BJ (cell line): ENCODE measurements around the gene C5orf52. TPM values are rescaled to one million over a fixed set of nuclear protein-coding genes. Genes with fewer than 3 reads are reported as not detected.
A peak's percentile ranks its signal among the peaks of the same experiment; 100 is the strongest.

Experiments
- CTCF ChIA-PET: fragments of 350-600 bp; formaldehyde crosslinking; extraction: SDS; loops from one replicate; lab custom pipeline; 2021; ENCODE audit warnings: antibody characterized with exemption, inconsistent platforms; lab: Yijun Ruan, JAX
- POLR2A ChIA-PET: fragments of 300-600 bp; sonication (Branson Sonifier 250); formaldehyde crosslinking; extraction: SDS; loops from one replicate; lab custom pipeline; 2021; ENCODE audit warnings: antibody characterized with exemption; lab: Charles Lee
- DNase-seq: peaks from one replicate; pipeline ENCODE4 v3.0.0-alpha.2; 2011; ENCODE audit warnings: low read depth
- H3K27me3 ChIP-seq: 2 replicates; pipeline ENCODE4 v1.6.0; 2011; ENCODE audit warnings: low read length; ENCODE audit not compliant: control insufficient read depth, insufficient read depth
- H3K36me3 ChIP-seq: 2 replicates; pipeline ENCODE4 v1.5.1; 2011; ENCODE audit warnings: low read length; ENCODE audit not compliant: control insufficient read depth, insufficient read depth
- H3K4me3 ChIP-seq: 2 replicates; pipeline ENCODE4 v1.5.1; 2011; ENCODE audit warnings: low read depth, mild to moderate bottlenecking, control low read depth, low read length
- polyA minus RNA-seq: library from RNA; depleted of rRNA, polyadenylated mRNA; stranded (reverse); fragments of >200 nt; gene quantifications from 2 replicates; pipeline ENCODE4 v1.2.3, GENCODE V29; 2011; rRNA and poly(A)+ RNA removed
- polyA plus RNA-seq: library from polyadenylated mRNA; depleted of rRNA; stranded (reverse); fragments of >200 nt; gene quantifications from 2 replicates; pipeline ENCODE4 v1.2.3, GENCODE V29; 2011; rRNA removed
- TF ChIP-seq, protein P1 (sequence below): IDR thresholded peaks from 2 replicates; pipeline ENCODE4 v1.5.1; 2011; ENCODE audit warnings: low read depth, mild to moderate bottlenecking, control low read depth, inconsistent platforms, low read length, moderate library complexity; ENCODE audit not compliant: insufficient read depth

The C5orf52 gene
- polyA plus RNA-seq (not detected in 2 replicates), polyA minus RNA-seq (not detected in 2 replicates)

DNA sequence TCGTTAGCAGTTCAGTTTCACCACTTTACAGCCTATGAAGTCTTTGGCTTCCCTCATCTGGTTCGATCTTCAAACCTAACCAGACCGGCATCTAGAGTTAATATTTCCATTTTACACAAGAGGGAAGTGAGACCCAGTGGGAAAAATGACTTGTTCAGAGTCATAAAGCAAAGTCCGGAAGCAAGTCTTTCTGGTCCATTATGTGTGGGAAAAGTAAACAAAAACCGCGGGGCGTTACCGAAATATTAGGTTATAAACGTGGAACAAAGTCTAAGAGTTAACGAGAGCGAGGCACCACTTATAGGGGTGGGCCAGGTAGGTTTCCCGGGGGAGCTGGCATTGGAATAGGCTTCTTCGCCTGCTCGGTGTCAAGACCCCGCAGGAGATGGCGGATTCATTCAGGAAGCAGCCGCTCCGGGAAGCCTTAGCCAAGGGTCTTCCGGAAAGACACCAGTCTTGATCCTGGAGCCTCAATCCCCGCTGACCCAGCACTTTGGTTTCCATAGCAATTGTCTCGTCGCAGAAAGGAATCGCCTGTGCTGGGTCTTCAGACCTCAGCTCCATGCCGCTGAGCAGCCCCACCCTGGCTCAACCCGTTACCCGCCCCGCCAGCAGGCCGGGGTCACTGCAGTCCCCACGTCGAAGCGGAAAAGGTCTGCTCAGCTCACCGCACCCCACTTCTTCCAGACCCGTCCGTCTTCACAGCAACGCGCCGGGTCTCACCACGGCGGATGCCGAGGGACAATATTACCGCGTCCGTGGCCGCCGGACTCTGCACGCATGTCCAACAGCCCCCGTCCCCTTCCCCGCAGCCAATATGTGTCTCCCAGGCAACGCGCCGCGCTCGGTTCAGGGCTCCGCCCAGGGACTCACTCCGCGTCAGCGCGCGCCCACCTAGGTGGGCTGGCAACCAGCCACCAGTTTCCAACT lies at the start of gene C5orf52:
Gene C5orf52 (plus strand): TSS at position 872 of the 930 bp plus-strand sequence. CDS start 82 bp downstream, outside the sequence.
- H3K27me3 ChIP-seq: no peaks in the 10 kb centered on the region; the same call in none of the 2 replicates
- POLR2A ChIA-PET: no interaction called here
- DNase-seq: no peak
- no peaks in the 10 kb centered on the region for H3K36me3 ChIP-seq
- CTCF ChIA-PET: interaction anchor here (1.3 to 3.8 kb wide), 3 partner anchors 47 to 108 kb away, joined by 3 to 26 read pairs (median 10); partner anchors contain the start of gene LSM11
- peak within 1 kb of the TSS; percentile 70 for H3K4me3 ChIP-seq
- TF ChIP-seq, protein P1, sequence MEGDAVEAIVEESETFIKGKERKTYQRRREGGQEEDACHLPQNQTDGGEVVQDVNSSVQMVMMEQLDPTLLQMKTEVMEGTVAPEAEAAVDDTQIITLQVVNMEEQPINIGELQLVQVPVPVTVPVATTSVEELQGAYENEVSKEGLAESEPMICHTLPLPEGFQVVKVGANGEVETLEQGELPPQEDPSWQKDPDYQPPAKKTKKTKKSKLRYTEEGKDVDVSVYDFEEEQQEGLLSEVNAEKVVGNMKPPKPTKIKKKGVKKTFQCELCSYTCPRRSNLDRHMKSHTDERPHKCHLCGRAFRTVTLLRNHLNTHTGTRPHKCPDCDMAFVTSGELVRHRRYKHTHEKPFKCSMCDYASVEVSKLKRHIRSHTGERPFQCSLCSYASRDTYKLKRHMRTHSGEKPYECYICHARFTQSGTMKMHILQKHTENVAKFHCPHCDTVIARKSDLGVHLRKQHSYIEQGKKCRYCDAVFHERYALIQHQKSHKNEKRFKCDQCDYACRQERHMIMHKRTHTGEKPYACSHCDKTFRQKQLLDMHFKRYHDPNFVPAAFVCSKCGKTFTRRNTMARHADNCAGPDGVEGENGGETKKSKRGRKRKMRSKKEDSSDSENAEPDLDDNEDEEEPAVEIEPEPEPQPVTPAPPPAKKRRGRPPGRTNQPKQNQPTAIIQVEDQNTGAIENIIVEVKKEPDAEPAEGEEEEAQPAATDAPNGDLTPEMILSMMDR: no peak

DNA sequence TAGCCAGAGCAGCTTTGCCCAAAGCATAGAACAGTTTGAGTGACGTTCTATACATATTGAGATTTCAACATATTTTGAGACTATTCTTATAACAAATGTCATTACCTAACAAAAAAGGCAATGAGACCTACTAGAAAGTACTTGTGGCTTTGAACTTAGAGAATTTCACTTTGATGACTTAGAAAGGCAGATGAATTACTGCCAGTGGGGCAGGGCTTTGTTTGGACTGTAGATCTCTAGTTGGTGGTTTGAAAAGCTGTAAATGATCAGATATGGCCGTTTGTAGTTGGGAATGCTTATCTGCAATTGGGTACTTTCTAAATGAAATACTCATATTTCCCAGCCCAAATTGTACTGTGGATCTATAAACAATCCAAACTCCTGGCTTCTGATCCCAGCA lies 47.2 kb upstream of the C5orf52 start:
- ChIA-PET POLR2A (no interaction called here), CTCF (no interaction called here)
- DNase-seq: no peak
- TF ChIP-seq, protein P1: no peak
- no peak overlapping the region for H3K4me3 ChIP-seq
- no peaks in the 10 kb centered on the region for H3K27me3 ChIP-seq
- no peaks in the 10 kb centered on the region for H3K36me3 ChIP-seq

DNA sequence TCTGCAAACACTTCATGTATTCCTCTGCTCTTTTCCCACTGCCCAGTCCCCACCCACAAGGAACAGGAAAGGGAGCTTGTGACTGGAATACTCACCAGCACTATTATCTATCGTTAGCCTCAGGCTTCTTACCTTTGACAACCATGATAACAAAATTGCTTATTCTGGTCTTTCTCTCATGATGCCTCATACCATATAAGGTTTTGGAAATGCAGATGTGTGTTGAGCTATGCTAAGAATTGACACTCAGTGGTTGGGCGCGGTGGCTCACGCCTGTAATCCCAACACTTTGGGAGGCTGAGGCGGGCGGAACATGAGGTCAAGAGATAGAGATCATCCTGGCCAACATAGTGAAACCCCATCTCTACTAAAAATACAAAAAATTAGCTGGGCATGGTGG lies 44.5 kb upstream of the C5orf52 start:
- no peak for DNase-seq
- CTCF ChIA-PET: no interaction called here
- TF ChIP-seq, protein P1: no peak
- Histone ChIP-seq H3K27me3 (no peaks in the 10 kb centered on the region), H3K4me3 (no peak overlapping the region), H3K36me3 (no peaks in the 10 kb centered on the region)
- POLR2A ChIA-PET: no interaction called here

DNA sequence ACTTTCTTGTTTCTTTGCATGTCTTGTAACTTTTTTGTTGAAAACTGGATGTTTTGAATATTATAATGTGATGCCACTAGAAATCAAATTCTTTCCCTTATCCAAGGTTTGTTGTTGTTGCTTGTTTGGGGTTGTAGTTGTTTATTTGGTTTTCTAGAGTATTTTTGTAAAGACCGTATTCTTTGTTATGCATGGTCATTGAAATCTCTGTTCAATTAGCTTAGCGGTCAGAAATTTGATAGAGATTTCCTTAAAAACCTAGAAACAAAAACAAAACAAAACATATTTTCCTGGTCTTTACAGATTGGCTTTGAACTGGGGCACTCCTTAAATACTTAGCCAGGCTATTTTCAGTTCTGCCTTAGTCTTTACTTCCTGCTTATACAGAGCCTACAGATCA lies 41.0 kb upstream of the C5orf52 start:
- no peak overlapping the region for H3K4me3 ChIP-seq
- DNase-seq: no peak
- TF ChIP-seq, protein P1: no peak
- ChIA-PET CTCF (interaction anchor here (1.1 kb wide), 1 partner anchor 13 kb away, joined by 3 read pairs; no protein-coding TSS in a partner anchor), POLR2A (no interaction called here)
- no peaks in the 10 kb centered on the region for H3K27me3 ChIP-seq
- H3K36me3 ChIP-seq: no peaks in the 10 kb centered on the region

DNA sequence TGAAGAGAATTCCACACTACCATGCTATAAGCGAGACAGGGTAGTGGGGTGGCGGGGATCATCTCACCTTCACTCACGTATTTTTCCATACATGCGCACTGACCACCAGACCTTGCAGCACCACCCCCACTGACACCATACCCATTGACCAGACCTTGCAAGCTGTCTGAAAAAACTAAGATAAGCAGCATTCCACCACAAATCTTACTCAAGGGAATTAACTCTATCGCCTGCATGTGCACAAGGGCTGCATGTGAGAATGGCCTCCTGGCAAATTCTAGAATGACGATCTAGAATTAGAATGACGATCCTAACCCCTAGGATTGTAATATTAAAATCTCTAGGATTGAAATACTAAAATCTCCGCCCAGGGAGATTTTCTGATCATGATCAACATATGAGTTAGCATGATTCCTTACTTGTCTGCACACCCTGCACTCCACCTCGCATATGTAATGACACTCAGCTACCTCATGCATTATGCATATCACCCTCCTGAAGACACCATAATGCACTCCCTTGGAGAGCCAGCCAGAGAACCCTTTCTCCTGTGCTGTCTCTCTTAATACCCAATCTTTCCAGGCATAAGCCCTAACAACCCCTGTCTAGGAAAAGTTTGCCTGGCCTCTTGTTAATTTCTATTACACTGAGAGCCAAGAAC lies 30.8 kb upstream of the C5orf52 start:
- no peak overlapping the region for H3K4me3 ChIP-seq
- H3K27me3 ChIP-seq: no peaks in the 10 kb centered on the region
- DNase-seq: no peak
- ChIA-PET POLR2A (no interaction called here), CTCF (no interaction called here)
- no peaks in the 10 kb centered on the region for H3K36me3 ChIP-seq
- TF ChIP-seq, protein P1: no peak
